22Rv1 (cell line): ENCODE data around the gene CXCL8.

Source experiments
- CTCF ChIP-seq: fragments of 450-650 bp; IDR thresholded peaks from 2 replicates; pipeline ENCODE4 v1.5.1; 2017; ENCODE audit warnings: mild to moderate bottlenecking
- ZFX ChIP-seq: fragments of 450-650 bp; IDR thresholded peaks from 2 replicates; pipeline ENCODE4 v1.6.1; 2017; ENCODE audit warnings: antibody characterized with exemption, borderline replicate concordance

DNA sequence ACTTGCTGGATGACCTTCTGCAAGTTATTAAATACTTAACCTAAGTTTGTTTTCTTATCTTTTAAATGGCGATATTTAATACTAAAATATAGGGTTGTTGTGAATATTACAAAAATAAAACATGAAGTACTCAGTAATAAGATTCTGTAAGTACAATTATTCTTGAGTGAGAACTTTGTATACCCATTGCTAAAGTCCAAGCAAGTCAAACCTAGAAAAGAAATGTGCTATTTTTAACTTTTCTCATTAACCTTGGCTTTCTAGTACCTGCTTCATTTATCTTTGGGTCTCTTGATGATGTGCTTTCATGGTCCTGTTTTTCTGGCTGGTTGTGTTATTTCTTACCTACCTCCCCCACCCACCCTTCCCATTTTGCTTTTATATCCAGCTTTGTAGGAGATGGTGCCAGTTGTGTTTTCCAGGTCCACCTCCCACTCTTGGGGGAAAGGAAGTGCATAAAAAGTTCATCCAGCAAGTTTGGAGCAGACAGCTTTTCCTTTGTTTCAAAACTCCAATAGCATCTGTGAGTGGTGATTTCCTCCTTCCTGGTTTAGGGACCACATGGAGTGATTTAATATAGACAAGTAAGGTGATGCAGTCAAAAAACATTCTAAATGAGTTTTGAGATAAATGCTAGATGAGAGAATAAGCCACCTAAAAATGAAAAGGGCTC is 7.5 kb upstream of the CXCL8 start:
- no peak for TF ChIP-seq CTCF
- no peak for TF ChIP-seq ZFX
